Activated CD4-positive, alpha-beta T cell treated with anti-CD3 and anti-CD28 coated beads for 36 hours (primary cell): Measurements from ENCODE around the gene MED22. TPM values are rescaled to one million over a fixed set of nuclear protein-coding genes. Genes with fewer than 3 reads are reported as not detected.
"Not testable (repeated sequence)": the region's sequence is repeated elsewhere in the genome, so short reads cannot be mapped to it uniquely, and the experiment has no call there.

ENCODE experiments used
- ATAC-seq: fragments of 200-7000 bp; cut with Tn5 transposase; one replicate; pipeline ENCODE4 v1.10.0; 2021; ENCODE audit warnings: mild to moderate bottlenecking, moderate library complexity
- CTCF ChIA-PET: fragments of 350-600 bp; sonication (Branson Sonifier 250); formaldehyde crosslinking; loops from one replicate; lab custom pipeline; 2021; ENCODE audit warnings: antibody characterized with exemption; lab: Charles Lee
- POLR2A ChIA-PET: fragments of 350-600 bp; sonication (Branson Sonifier 250); formaldehyde crosslinking; loops from one replicate; lab custom pipeline; 2021; ENCODE audit warnings: antibody characterized with exemption, inconsistent platforms; lab: Charles Lee
- DNase-seq: peaks from one replicate; pipeline ENCODE4 v3.0.0-alpha.2; 2020
- H3K27ac Mint-ChIP-seq: one replicate; pipeline ENCODE4 v1.8.0; 2021; ENCODE audit warnings: mixed read lengths
- H3K27me3 Mint-ChIP-seq: one replicate; pipeline ENCODE4 v1.8.0; 2021; ENCODE audit warnings: mixed read lengths
- H3K36me3 Mint-ChIP-seq: one replicate; pipeline ENCODE4 v1.8.0; 2021; ENCODE audit warnings: low read depth, mixed read lengths
- H3K4me1 Mint-ChIP-seq: one replicate; pipeline ENCODE4 v1.8.0; 2021; ENCODE audit warnings: mixed read lengths
- H3K4me3 Mint-ChIP-seq: one replicate; pipeline ENCODE4 v1.8.0; 2021; ENCODE audit warnings: mild to moderate bottlenecking, moderate library complexity, mixed read lengths
- H3K9me3 Mint-ChIP-seq: one replicate; pipeline ENCODE4 v1.8.0; 2021; ENCODE audit warnings: low read depth, mixed read lengths
- intact Hi-C, 2 experiments: fragments of 100-400 bp; cut with DNase I in 1 of 2; cut with micrococcal nuclease in 1 of 2; formaldehyde crosslinking; loops; one replicate each; pipeline versions ENCODE4 v1.14.2 to v1.15.1; 2022 to 2024; cut with DNase I, micrococcal nuclease
- total RNA-seq, 2 experiments: library from RNA; stranded (reverse); gene quantifications; one replicate each; pipeline ENCODE4 v1.2.3, GENCODE V29; 2021

The MED22 gene
- total RNA-seq, 2 experiments from 2014 or later: 22.9 to 26.4 TPM

- ATAC-seq, CTCF ChIA-PET, DNase-seq, H3K27me3 Mint-ChIP-seq, H3K36me3 Mint-ChIP-seq, POLR2A ChIA-PET, H3K9me3 Mint-ChIP-seq, H3K4me1 Mint-ChIP-seq, H3K4me3 Mint-ChIP-seq, H3K27ac Mint-ChIP-seq, intact Hi-C loops: not testable (repeated sequence)
These were observed 30.4 kb downstream of the MED22 start for GRCh38 chr9:133317551-133317950.

- no peak overlapping the region for H3K4me3 Mint-ChIP-seq
- ChIA-PET POLR2A (no interaction called here), CTCF (no interaction called here)
- intact Hi-C loops: no loop called here
- ATAC-seq (no peak), DNase-seq (no peak)
- no peaks in the 10 kb centered on the region for H3K9me3 Mint-ChIP-seq
- no peaks in the 10 kb centered on the region for H3K27me3 Mint-ChIP-seq
- H3K36me3 Mint-ChIP-seq: no peaks in the 10 kb centered on the region
- no peaks in the 10 kb centered on the region for H3K4me1 Mint-ChIP-seq
- no peak overlapping the region for H3K27ac Mint-ChIP-seq
These were observed 31.9 kb downstream of the MED22 start for GRCh38 chr9:133315997-133316396.

- Mint-ChIP-seq H3K36me3 (no peaks in the 10 kb centered on the region), H3K27ac (no peak overlapping the region), H3K4me3 (no peak overlapping the region), H3K27me3 (no peaks in the 10 kb centered on the region), H3K4me1 (no peaks in the 10 kb centered on the region), H3K9me3 (no peaks in the 10 kb centered on the region)
- intact Hi-C loops: no loop called here
- ATAC-seq (no peak), DNase-seq (no peak)
- POLR2A ChIA-PET: no interaction called here
- CTCF ChIA-PET: no interaction called here
These were observed 38.3 kb downstream of the MED22 start for GRCh38 chr9:133309608-133310007.

GRCh38 chr9:133307301-133307700 lies 40.6 kb downstream of the MED22 start:
- H3K27ac Mint-ChIP-seq: no peak overlapping the region
- no peaks in the 10 kb centered on the region for H3K4me1 Mint-ChIP-seq
- DNase-seq: no peak
- no peaks in the 10 kb centered on the region for H3K27me3 Mint-ChIP-seq
- H3K4me3 Mint-ChIP-seq: no peak overlapping the region
- POLR2A ChIA-PET: no interaction called here
- CTCF ChIA-PET: interaction anchor here (0.7 kb wide), 1 partner anchor 9 kb away, joined by 3 read pairs; no protein-coding TSS in a partner anchor
- no peaks in the 10 kb centered on the region for H3K9me3 Mint-ChIP-seq
- intact Hi-C loops: no loop called here
- H3K36me3 Mint-ChIP-seq: no peaks in the 10 kb centered on the region
- ATAC-seq: no peak

- DNase-seq (no peak), ATAC-seq (no peak)
- Mint-ChIP-seq H3K27me3 (no peaks in the 10 kb centered on the region), H3K9me3 (no peaks in the 10 kb centered on the region), H3K36me3 (no peaks in the 10 kb centered on the region), H3K27ac (no peak overlapping the region), H3K4me1 (no peaks in the 10 kb centered on the region), H3K4me3 (no peak overlapping the region)
- ChIA-PET POLR2A (interaction anchor here (0.5 kb wide), 1 partner anchor 219 kb away, joined by 3 read pairs; no protein-coding TSS in a partner anchor), CTCF (interaction anchor here (0.6 to 0.9 kb wide), 3 partner anchors 10 to 436 kb away, joined by 3 read pairs; no protein-coding TSS in a partner anchor)
- intact Hi-C loops: no loop called here
These were observed 41.4 kb downstream of the MED22 start for GRCh38 chr9:133306242-133307204.

GRCh38 chr9:133305731-133306130 lies 42.2 kb downstream of the MED22 start:
- ChIA-PET CTCF (no interaction called here), POLR2A (no interaction called here)
- Mint-ChIP-seq H3K9me3 (no peaks in the 10 kb centered on the region), H3K27me3 (no peaks in the 10 kb centered on the region), H3K36me3 (no peaks in the 10 kb centered on the region), H3K27ac (no peak overlapping the region), H3K4me3 (no peak overlapping the region), H3K4me1 (no peaks in the 10 kb centered on the region)
- no peak for ATAC-seq
- intact Hi-C loops: no loop called here
- no peak for DNase-seq

GRCh38 chr9:133304477-133305377 lies 43.2 kb downstream of the MED22 start:
- Mint-ChIP-seq H3K4me1 (no peaks in the 10 kb centered on the region), H3K27ac (no peak overlapping the region), H3K9me3 (no peaks in the 10 kb centered on the region), H3K36me3 (no peaks in the 10 kb centered on the region), H3K4me3 (no peak overlapping the region), H3K27me3 (no peaks in the 10 kb centered on the region)
- ATAC-seq: no peak
- ChIA-PET POLR2A (interaction anchor here (0.7 kb wide), 1 partner anchor 119 kb away, joined by 3 read pairs; no protein-coding TSS in a partner anchor), CTCF (no interaction called here)
- no peak for DNase-seq
- intact Hi-C loops: no loop called here

GRCh38 chr9:133304158-133304470 lies 43.8 kb downstream of the MED22 start:
- H3K4me3 Mint-ChIP-seq: no peak overlapping the region
- DNase-seq (no peak), ATAC-seq (no peak)
- ChIA-PET CTCF (no interaction called here), POLR2A (no interaction called here)
- no peaks in the 10 kb centered on the region for H3K4me1 Mint-ChIP-seq
- H3K27me3 Mint-ChIP-seq: peaks cover 3% of the 10 kb centered on the region
- intact Hi-C loops: no loop called here
- no peaks in the 10 kb centered on the region for H3K36me3 Mint-ChIP-seq
- no peaks in the 10 kb centered on the region for H3K9me3 Mint-ChIP-seq
- H3K27ac Mint-ChIP-seq: no peak overlapping the region

- ChIA-PET CTCF (no interaction called here), POLR2A (no interaction called here)
- Mint-ChIP-seq H3K27me3 (peaks cover 3% of the 10 kb centered on the region), H3K4me3 (no peak overlapping the region), H3K9me3 (no peaks in the 10 kb centered on the region), H3K36me3 (no peaks in the 10 kb centered on the region), H3K27ac (no peak overlapping the region), H3K4me1 (no peaks in the 10 kb centered on the region)
- DNase-seq: no peak
- intact Hi-C loops: no loop called here
- ATAC-seq: no peak
These were observed 44.4 kb downstream of the MED22 start for GRCh38 chr9:133303266-133304157.

GRCh38 chr9:133301253-133302230 lies 46.4 kb downstream of the MED22 start:
- intact Hi-C loops: no loop called here

More at GRCh38 chr9:133301253-133302230, 46.4 kb downstream of the MED22 start:
- Mint-ChIP-seq H3K4me3 (no peak overlapping the region), H3K9me3 (no peaks in the 10 kb centered on the region), H3K27me3 (peaks cover 3% of the 10 kb centered on the region), H3K27ac (no peak overlapping the region), H3K36me3 (no peaks in the 10 kb centered on the region), H3K4me1 (no peaks in the 10 kb centered on the region)
- DNase-seq: no peak
- CTCF ChIA-PET: interaction anchor here (0.7 kb wide), 1 partner anchor 114 kb away, joined by 4 read pairs; no protein-coding TSS in a partner anchor
- no peak for ATAC-seq
- POLR2A ChIA-PET: no interaction called here
